Gastroesophageal sphincter (tissue), 4 donors: ENCODE results near the gene IGHMBP2. TPM values are rescaled to one million over a fixed set of nuclear protein-coding genes. Genes with fewer than 3 reads are reported as not detected.

Experiments
- ATAC-seq: fragments of 150-250 bp; one replicate; pipeline ENCODE4 v1.9.1; 2016; ENCODE audit warnings: mild to moderate bottlenecking, moderate library complexity
- H3K27ac ChIP-seq, 4 donors: fragments of 200-600 bp; sonication (generic) in 3 of 4; 1 replicate in 3 of 4; 2 replicates in 1 of 4; pipeline ENCODE4 v1.5.1; 2016 to 2019
- H3K27me3 ChIP-seq: fragments of 200-600 bp; sonication (generic); one replicate; pipeline ENCODE4 v1.5.1; 2019
- H3K36me3 ChIP-seq, 2 donors: fragments of 200-600 bp; sonication (generic); one replicate each; pipeline ENCODE4 v1.5.1; 2019; ENCODE audit warnings: control low read depth in 1 of 2
- H3K4me1 ChIP-seq, 3 donors: fragments of 200-600 bp; sonication (generic); 1 replicate in 2 of 3; 2 replicates in 1 of 3; pipeline ENCODE4 v1.5.1; 2016 to 2019; ENCODE audit warnings: control low read depth in 2 of 3
- H3K4me3 ChIP-seq, 2 donors: fragments of 200-600 bp; sonication (generic); one replicate each; pipeline ENCODE4 v1.5.1; 2019; ENCODE audit warnings: mild to moderate bottlenecking in 1 of 2, moderate library complexity in 1 of 2
- H3K9me3 ChIP-seq, 3 donors: fragments of 200-600 bp; sonication (generic); one replicate each; pipeline ENCODE4 v1.5.1; 2017 to 2019; ENCODE audit warnings: control low read depth in 2 of 3
- EP300 ChIP-seq: sonication (generic); formaldehyde crosslinking; IDR thresholded peaks from one replicate; pipeline ENCODE4 v1.6.1; 2017; ENCODE audit warnings: antibody characterized with exemption, mild to moderate bottlenecking
- POLR2A ChIP-seq, 2 donors: fragments of 450-650 bp; IDR thresholded peaks; one replicate each; pipeline ENCODE4 v1.6.1; 2017; ENCODE audit warnings: antibody characterized with exemption in 2 of 2, mild to moderate bottlenecking in 2 of 2, moderate library complexity in 1 of 2
- POLR2AphosphoS5 ChIP-seq: sonication (generic); formaldehyde crosslinking; IDR thresholded peaks from one replicate; pipeline ENCODE4 v1.6.1; 2017; ENCODE audit warnings: antibody characterized with exemption
- WGBS, 2 donors: methylation state at CpG; one replicate each; pipeline ENCODE4 v1.1.5; 2018; ENCODE audit warnings: low coverage in 1 of 2; 5-methylcytosine and 5-hydroxymethylcytosine counted together
- total RNA-seq, 4 donors: library from RNA; depleted of rRNA; stranded (reverse); fragments of >200 nt; gene quantifications; one replicate each; pipeline ENCODE4 v1.1.0, GENCODE V29; 2016
- TF ChIP-seq, protein P1 (sequence below), 4 experiments: fragments of 200-600 bp in 2 of 4; fragments of 450-650 bp in 2 of 4; sonication (generic) in 1 of 4; IDR thresholded peaks; one replicate each; pipeline ENCODE4 v1.5.1; 2017 to 2019; ENCODE audit warnings: antibody characterized with exemption in 4 of 4, mild to moderate bottlenecking in 2 of 4, moderate library complexity in 2 of 4

The IGHMBP2 gene
- total RNA-seq, 4 donors from 2014 or later, result 20.9 to 31.8 (median 24.9) TPM

- H3K4me3 ChIP-seq, result no peak overlapping the region
- peak overlapping the region in 3 of 4 donors; percentile 68 to 81 (median 74) for H3K27ac ChIP-seq
- 42 to 71% methylated on average over 8 of the region's 8 CpGs for WGBS, 2 donors
- ATAC-seq, result no peak
- no peaks in the 10 kb centered on the region for H3K36me3 ChIP-seq
- TF ChIP-seq POLR2A (IDR thresholded peaks at IDR 0.05), result no peak
- TF ChIP-seq POLR2AphosphoS5, result no peak
- TF ChIP-seq, protein P1, sequence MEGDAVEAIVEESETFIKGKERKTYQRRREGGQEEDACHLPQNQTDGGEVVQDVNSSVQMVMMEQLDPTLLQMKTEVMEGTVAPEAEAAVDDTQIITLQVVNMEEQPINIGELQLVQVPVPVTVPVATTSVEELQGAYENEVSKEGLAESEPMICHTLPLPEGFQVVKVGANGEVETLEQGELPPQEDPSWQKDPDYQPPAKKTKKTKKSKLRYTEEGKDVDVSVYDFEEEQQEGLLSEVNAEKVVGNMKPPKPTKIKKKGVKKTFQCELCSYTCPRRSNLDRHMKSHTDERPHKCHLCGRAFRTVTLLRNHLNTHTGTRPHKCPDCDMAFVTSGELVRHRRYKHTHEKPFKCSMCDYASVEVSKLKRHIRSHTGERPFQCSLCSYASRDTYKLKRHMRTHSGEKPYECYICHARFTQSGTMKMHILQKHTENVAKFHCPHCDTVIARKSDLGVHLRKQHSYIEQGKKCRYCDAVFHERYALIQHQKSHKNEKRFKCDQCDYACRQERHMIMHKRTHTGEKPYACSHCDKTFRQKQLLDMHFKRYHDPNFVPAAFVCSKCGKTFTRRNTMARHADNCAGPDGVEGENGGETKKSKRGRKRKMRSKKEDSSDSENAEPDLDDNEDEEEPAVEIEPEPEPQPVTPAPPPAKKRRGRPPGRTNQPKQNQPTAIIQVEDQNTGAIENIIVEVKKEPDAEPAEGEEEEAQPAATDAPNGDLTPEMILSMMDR (IDR thresholded peaks at IDR 0.05), result no peak
- no peak for TF ChIP-seq EP300
- peaks cover 0 to 33% (median 4%) of the 10 kb centered on the region in 3 donors for H3K4me1 ChIP-seq
- peaks cover 27% of the 10 kb centered on the region for H3K27me3 ChIP-seq
- no peaks in the 10 kb centered on the region for H3K9me3 ChIP-seq
These were observed 46.6 kb upstream of the IGHMBP2 start for GRCh38 chr11:68857037-68857586.

- WGBS, 2 donors, result 76 to 82% methylated on average over 8 of the region's 8 CpGs
These were observed 44.6 kb upstream of the IGHMBP2 start for GRCh38 chr11:68859123-68859522.

DNA sequence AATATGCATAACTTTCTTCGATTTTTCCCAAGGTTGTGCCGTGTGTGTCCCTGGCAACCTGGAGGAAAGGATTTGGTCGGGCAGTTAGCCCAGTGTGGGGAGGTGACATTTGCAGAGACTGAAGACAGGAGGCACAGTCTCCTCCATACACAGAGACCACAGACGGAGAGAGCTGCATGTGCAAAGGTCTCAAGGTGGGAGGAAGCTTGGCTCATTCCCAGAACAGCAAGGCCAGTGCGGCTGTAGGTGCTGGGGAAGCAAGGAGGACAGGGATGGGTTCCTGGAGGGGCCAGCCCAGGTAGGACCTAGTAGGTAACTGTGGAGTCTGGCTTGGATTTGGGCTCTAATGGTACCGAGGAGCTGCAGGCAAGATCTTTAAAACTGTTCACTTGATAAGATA lies 41.3 kb upstream of the IGHMBP2 start:
- no peak for ATAC-seq
- TF ChIP-seq EP300 (no peak), POLR2A (IDR thresholded peaks at IDR 0.05) (no peak), POLR2AphosphoS5 (no peak)
- TF ChIP-seq, protein P1 (IDR thresholded peaks at IDR 0.05), result no peak
- 67% methylated on average over 5 of the region's 6 CpGs; no CpG with 5 or more reads in 1 of the 2 donors for WGBS, 2 donors

More at GRCh38 chr11:68859123-68859522, 44.6 kb upstream of the IGHMBP2 start:
- Histone ChIP-seq H3K27me3 (peaks cover 9% of the 10 kb centered on the region), H3K4me1 (peaks cover 0 to 31% (median 4%) of the 10 kb centered on the region in 3 donors), H3K9me3 (no peaks in the 10 kb centered on the region), H3K27ac (no peak overlapping the region), H3K36me3 (no peaks in the 10 kb centered on the region), H3K4me3 (no peak overlapping the region)
- no peak for ATAC-seq
- TF ChIP-seq, protein P1 (IDR thresholded peaks at IDR 0.05), result no peak
- TF ChIP-seq POLR2AphosphoS5 (no peak), EP300 (no peak), POLR2A (IDR thresholded peaks at IDR 0.05) (no peak)

DNA sequence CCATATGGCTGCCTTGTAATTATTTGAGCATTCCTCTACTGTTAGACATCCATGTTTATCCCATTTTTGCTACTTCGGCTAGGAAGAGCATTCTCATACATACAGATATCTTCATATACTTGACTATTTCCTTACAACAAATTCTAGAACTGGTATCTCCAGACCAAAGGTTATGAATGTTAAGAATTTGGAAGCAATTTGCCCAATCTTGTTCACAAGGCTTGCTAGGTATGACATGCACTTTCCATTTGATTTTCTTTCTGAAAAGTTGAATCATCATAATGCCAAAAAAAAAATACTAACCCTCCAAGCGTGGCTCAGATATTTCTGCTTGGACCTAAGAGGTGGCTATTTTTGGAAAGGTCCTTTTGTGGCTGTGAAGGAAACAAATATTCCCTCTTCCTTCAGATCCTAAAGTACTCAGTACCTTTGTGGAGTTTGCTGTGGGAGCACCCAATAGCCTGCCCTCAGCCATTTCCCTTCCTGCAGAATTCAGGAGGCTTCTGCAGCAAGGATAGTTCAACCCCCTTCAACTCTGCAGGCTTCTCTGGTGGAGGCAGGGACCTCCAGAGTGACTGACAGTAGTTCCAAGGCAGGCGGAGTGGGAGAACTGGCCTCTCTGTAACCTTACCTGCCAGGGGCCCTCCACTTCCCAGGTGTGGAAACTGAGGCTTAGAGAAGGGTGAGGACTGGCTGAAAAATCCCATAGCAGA lies 40.0 kb upstream of the IGHMBP2 start:
- ATAC-seq, result no peak
- TF ChIP-seq POLR2A (IDR thresholded peaks at IDR 0.05), result no peak
- TF ChIP-seq, protein P1 (IDR thresholded peaks at IDR 0.05), result no peak
- Histone ChIP-seq H3K9me3 (no peaks in the 10 kb centered on the region), H3K27ac (no peak overlapping the region), H3K4me3 (no peak overlapping the region), H3K27me3 (no peaks in the 10 kb centered on the region), H3K36me3 (no peaks in the 10 kb centered on the region), H3K4me1 (no peaks in the 10 kb centered on the region)
- WGBS, 2 donors, result 71 to 85% methylated on average over 1 to 3 of the region's 3 CpGs

More for the DNA sequence above, 41.3 kb upstream of the IGHMBP2 start:
- Histone ChIP-seq H3K4me1 (peaks cover 0 to 1% (median 0%) of the 10 kb centered on the region in 3 donors), H3K27ac (no peak overlapping the region), H3K36me3 (no peaks in the 10 kb centered on the region), H3K27me3 (no peaks in the 10 kb centered on the region), H3K4me3 (no peak overlapping the region), H3K9me3 (no peaks in the 10 kb centered on the region)

- 87 to 96% methylated on average over 3 to 5 of the region's 11 CpGs for whole genome bisulfite sequencing, 2 donors
- no peak for ATAC-seq
- Histone ChIP-seq H3K9me3 (no peaks in the 10 kb centered on the region), H3K27me3 (no peaks in the 10 kb centered on the region), H3K36me3 (no peaks in the 10 kb centered on the region), H3K27ac (no peak overlapping the region), H3K4me3 (no peak overlapping the region), H3K4me1 (peaks cover 0 to 3% (median 0%) of the 10 kb centered on the region in 3 donors)
- TF ChIP-seq POLR2A (IDR thresholded peaks at IDR 0.05) (no peak), POLR2AphosphoS5 (no peak), EP300 (no peak)
- TF ChIP-seq, protein P1 (IDR thresholded peaks at IDR 0.05), result no peak
These were observed 38.5 kb upstream of the IGHMBP2 start for GRCh38 chr11:68865241-68865640.
